ENCODE measurements around the gene TACC3.

The TACC3 gene

GRCh38 chr4:1718095-1718850 is 3.0 kb upstream of the TACC3 start:
- peak; percentile 57 for TF ChIP-seq ZIC2 (tag by site-specific recombination; IDR thresholded peaks at IDR 0.05)
- no peak for TF ChIP-seq ZNF529 (tag by site-specific recombination; IDR thresholded peaks at IDR 0.05; ENCODE audit: insufficient replicate concordance)
- peak; percentile 97 for TF ChIP-seq ZNF600 (tag by site-specific recombination; IDR thresholded peaks at IDR 0.05)
- TF ChIP-seq HIC1 (tag by site-specific recombination; IDR thresholded peaks at IDR 0.05) = 0 out of 2 replicates have a peak, but pooled peaks have one; percentile 32
- CTCF ChIA-PET = no interaction called here
- POLR2A ChIA-PET = no interaction called here
- Histone ChIP-seq H3K27ac (ENCODE audit: extremely low read depth, low read depth, low read length) (no peak overlapping the region), H3K9me3 (ENCODE audit: control insufficient read depth, insufficient read depth, low read depth, low read length) (no peaks in the 10 kb centered on the region), H3K4me1 (ENCODE audit: control insufficient read depth, insufficient read depth, low read length) (no peaks in the 10 kb centered on the region), H3K4me3 (ENCODE audit: low read depth, low read length) (no peak overlapping the region), H3K36me3 (ENCODE audit: control insufficient read depth in 2 of 2, insufficient read depth in 1 of 2, low read length in 2 of 2) (peaks cover 0 to 45% of the 10 kb centered on the region in 2 experiments; a peak in 1 of 3 replicates)

- Histone ChIP-seq H3K4me1 (ENCODE audit: control insufficient read depth, insufficient read depth, low read length) (no peaks in the 10 kb centered on the region), H3K36me3 (ENCODE audit: control insufficient read depth in 2 of 2, insufficient read depth in 1 of 2, low read length in 2 of 2) (peaks cover 9 to 61% of the 10 kb centered on the region in 2 experiments; a peak in 2 of 3 replicates), H3K4me3 (ENCODE audit: low read depth, low read length) (peak overlapping the region; percentile 78), H3K9me3 (ENCODE audit: control insufficient read depth, insufficient read depth, low read depth, low read length) (no peaks in the 10 kb centered on the region), H3K27ac (ENCODE audit: extremely low read depth, low read depth, low read length) (peak overlapping the region; percentile 88)
- ChIA-PET CTCF (interaction anchor here (1.2 kb wide), 1 partner anchor 27 kb away, joined by 7 read pairs; no protein-coding TSS in a partner anchor), POLR2A (interaction anchor here (0.6 to 3.4 kb wide), 10 partner anchors 8 to 150 kb away, joined by 3 to 44 read pairs (median 4); partner anchors contain the start of genes NSD2 and SLBP)
- TF ChIP-seq RBAK (tag by site-specific recombination; IDR thresholded peaks at IDR 0.05) (no peak), EGR2 (tag by site-specific recombination; IDR thresholded peaks at IDR 0.05; ENCODE audit: low read depth) (peak; percentile 37; the same call in 1 of the 2 replicates), ZNF658 (tag by site-specific recombination; IDR thresholded peaks at IDR 0.05) (no peak), ELK4 (IDR thresholded peaks at IDR 0.05; ENCODE audit: borderline replicate concordance, low read depth, low read length) (no peak), ZNF10 (tag by site-specific recombination; IDR thresholded peaks at IDR 0.05) (no peak), ZNF223 (tag by site-specific recombination; IDR thresholded peaks at IDR 0.05) (no peak), ZNF114 (tag by site-specific recombination; IDR thresholded peaks at IDR 0.05) (no peak), ZBTB21 (tag by site-specific recombination; IDR thresholded peaks at IDR 0.05) (no peak), ZNF18 (tag by site-specific recombination; IDR thresholded peaks at IDR 0.05) (no peak), ZBTB20 (tag by site-specific recombination; IDR thresholded peaks at IDR 0.05) (0 out of 2 replicates have a peak, but pooled peaks have one; percentile 55), BCL11A (tag by site-specific recombination; IDR thresholded peaks at IDR 0.05; ENCODE audit: low read depth) (no peak), PRDM6 (tag by site-specific recombination; IDR thresholded peaks at IDR 0.05) (no peak), ZNF341 (tag by site-specific recombination; IDR thresholded peaks at IDR 0.05; ENCODE audit: low read depth) (no peak), ZNF626 (tag by site-specific recombination; IDR thresholded peaks at IDR 0.05) (no peak), ZNF514 (tag by site-specific recombination; IDR thresholded peaks at IDR 0.05) (no peak), ZNF530 (tag by site-specific recombination; IDR thresholded peaks at IDR 0.05; ENCODE audit: low read depth) (no peak), ZBTB44 (tag by site-specific recombination; IDR thresholded peaks at IDR 0.05) (no peak), SP2 (tag by site-specific recombination; IDR thresholded peaks at IDR 0.05) (peak; percentile 41), ZNF792 (tag by site-specific recombination; IDR thresholded peaks at IDR 0.05) (no peak), KLF8 (tag by site-specific recombination; IDR thresholded peaks at IDR 0.05) (0 out of 2 replicates have a peak, but pooled peaks have one; percentile 19), ZNF624 (tag by site-specific recombination; IDR thresholded peaks at IDR 0.05) (no peak)
Observed at GRCh38 chr4:1720163-1720983, 948 bp upstream of the TACC3 start.

All from HEK293 (cell line).